ENCODE measurements around the gene DDX46. TPM values are rescaled to one million over a fixed set of nuclear protein-coding genes. Genes with fewer than 3 reads are reported as not detected.
A peak's percentile ranks its signal among the peaks of the same experiment; 100 is the strongest.
"Not testable (repeated sequence)": the region's sequence is repeated elsewhere in the genome, so short reads cannot be mapped to it uniquely, and the experiment has no call there.

DDX46 gene
- total RNA-seq: 10 to 100 TPM; 69.6 to 72.8 TPM

- ChIA-PET POLR2A (interaction anchor here (0.5 to 4.0 kb wide), 10 partner anchors 16 to 234 kb away, joined by 3 to 47 read pairs (median 4); partner anchors contain the start of genes C5orf24, CAMLG and PCBD2), CTCF (interaction anchor here (1.2 to 5.6 kb wide), 9 partner anchors 8 to 146 kb away, joined by 3 to 83 read pairs (median 4); partner anchors contain the start of genes C5orf24, CAMLG and PCBD2)
- Mint-ChIP-seq H3K9me3 (ENCODE audit: insufficient read depth) (no peaks in the 10 kb centered on the region), H3K27me3 (ENCODE audit: low read depth) (no peaks in the 10 kb centered on the region), H3K27ac (peak within 1 kb of the TSS; percentile 97), H3K36me3 (ENCODE audit: low read depth) (peaks cover 8% of the 10 kb centered on the region), H3K4me1 (ENCODE audit: low read depth) (peaks cover 31% of the 10 kb centered on the region), H3K4me3 (peak within 1 kb of the TSS; percentile 99)
- ATAC-seq (peak; percentile 98), DNase-seq (peak; percentile 97)
Measured at GRCh38 chr5:134758504-134759341, at the start of gene DDX46. TSS of gene DDX46 (plus strand) at chr5:134758779. CDS start at chr5:134758939, 160 bp downstream.

- no peak for DNase-seq
- no peak overlapping the region for H3K27ac Mint-ChIP-seq
- CTCF ChIA-PET: interaction anchor here (1.5 kb wide), 1 partner anchor 127 kb away, joined by 3 read pairs; no protein-coding TSS in a partner anchor
- no peak for ATAC-seq
- no peaks in the 10 kb centered on the region for H3K9me3 Mint-ChIP-seq (ENCODE audit: insufficient read depth)
- no peak overlapping the region for H3K4me3 Mint-ChIP-seq
- peaks cover 46% of the 10 kb centered on the region for H3K36me3 Mint-ChIP-seq (ENCODE audit: low read depth)
- no peaks in the 10 kb centered on the region for H3K27me3 Mint-ChIP-seq (ENCODE audit: low read depth)
- no peaks in the 10 kb centered on the region for H3K4me1 Mint-ChIP-seq (ENCODE audit: low read depth)
- POLR2A ChIA-PET: no interaction called here
Measured at GRCh38 chr5:134714120-134714519, 44.5 kb upstream of the DDX46 start.

- H3K4me1 Mint-ChIP-seq (ENCODE audit: low read depth): no peaks in the 10 kb centered on the region
- H3K27ac Mint-ChIP-seq: no peak overlapping the region
- POLR2A ChIA-PET: no interaction called here
- ATAC-seq: no peak
- peaks cover 45% of the 10 kb centered on the region for H3K36me3 Mint-ChIP-seq (ENCODE audit: low read depth)
- no peak for DNase-seq
- H3K4me3 Mint-ChIP-seq: no peak overlapping the region
- no peaks in the 10 kb centered on the region for H3K9me3 Mint-ChIP-seq (ENCODE audit: insufficient read depth)
- H3K27me3 Mint-ChIP-seq (ENCODE audit: low read depth): no peaks in the 10 kb centered on the region
- CTCF ChIA-PET: interaction anchor here (1.5 kb wide), 1 partner anchor 127 kb away, joined by 3 read pairs; no protein-coding TSS in a partner anchor
Measured at GRCh38 chr5:134714541-134714940, 44.0 kb upstream of the DDX46 start.

GRCh38 chr5:134715466-134715865 is 43.1 kb upstream of the DDX46 start:
- H3K27me3 Mint-ChIP-seq (ENCODE audit: low read depth); H3K27ac Mint-ChIP-seq; H3K4me3 Mint-ChIP-seq; CTCF ChIA-PET; POLR2A ChIA-PET; H3K9me3 Mint-ChIP-seq (ENCODE audit: insufficient read depth); DNase-seq; ATAC-seq; H3K4me1 Mint-ChIP-seq (ENCODE audit: low read depth): not testable (repeated sequence)
- H3K36me3 Mint-ChIP-seq (ENCODE audit: low read depth): peaks cover 43% of the 10 kb centered on the region

GRCh38 chr5:134724872-134725271 is 33.7 kb upstream of the DDX46 start:
- POLR2A ChIA-PET: no interaction called here
- Mint-ChIP-seq H3K9me3 (ENCODE audit: insufficient read depth) (no peaks in the 10 kb centered on the region), H3K4me1 (ENCODE audit: low read depth) (no peaks in the 10 kb centered on the region), H3K27ac (no peak overlapping the region), H3K4me3 (no peak overlapping the region), H3K36me3 (ENCODE audit: low read depth) (peaks cover 24% of the 10 kb centered on the region), H3K27me3 (ENCODE audit: low read depth) (no peaks in the 10 kb centered on the region)
- ATAC-seq (no peak), DNase-seq (no peak)
- CTCF ChIA-PET: interaction anchor here (2.3 kb wide), 1 partner anchor 13 kb away, joined by 7 read pairs; the partner anchor contains the start of gene CAMLG

GRCh38 chr5:134732819-134733218 is 25.8 kb upstream of the DDX46 start:
- Mint-ChIP-seq H3K36me3 (ENCODE audit: low read depth) (no peaks in the 10 kb centered on the region), H3K27ac (no peak overlapping the region), H3K4me3 (no peak overlapping the region), H3K27me3 (ENCODE audit: low read depth) (no peaks in the 10 kb centered on the region), H3K9me3 (ENCODE audit: insufficient read depth) (no peaks in the 10 kb centered on the region), H3K4me1 (ENCODE audit: low read depth) (peaks cover 6% of the 10 kb centered on the region)
- DNase-seq: no peak
- ChIA-PET POLR2A (no interaction called here), CTCF (no interaction called here)
- ATAC-seq: no peak

GRCh38 chr5:134735243-134735642 is 23.3 kb upstream of the DDX46 start:
- H3K9me3 Mint-ChIP-seq (ENCODE audit: insufficient read depth): no peaks in the 10 kb centered on the region
- H3K36me3 Mint-ChIP-seq (ENCODE audit: low read depth): no peaks in the 10 kb centered on the region
- CTCF ChIA-PET: interaction anchor here (0.9 to 1.0 kb wide), 2 partner anchors 106 to 170 kb away, joined by 3 read pairs; partner anchors contain the start of gene PCBD2
- H3K27ac Mint-ChIP-seq: no peak overlapping the region
- DNase-seq (no peak), ATAC-seq (no peak)
- H3K4me1 Mint-ChIP-seq (ENCODE audit: low read depth): peaks cover 15% of the 10 kb centered on the region
- H3K4me3 Mint-ChIP-seq: no peak overlapping the region
- POLR2A ChIA-PET: interaction anchor here (0.8 to 1.3 kb wide), 3 partner anchors 11 to 169 kb away, joined by 4 to 7 read pairs (median 4); partner anchors contain the start of genes DDX46 and PCBD2
- H3K27me3 Mint-ChIP-seq (ENCODE audit: low read depth): no peaks in the 10 kb centered on the region

GRCh38 chr5:134736173-134736812 is 22.3 kb upstream of the DDX46 start:
- no peak overlapping the region for H3K27ac Mint-ChIP-seq
- POLR2A ChIA-PET: interaction anchor here (1.1 to 1.3 kb wide), 2 partner anchors 111 to 168 kb away, joined by 3 to 7 read pairs; partner anchors contain the start of gene PCBD2

GRCh38 chr5:134738133-134738962 is 20.2 kb upstream of the DDX46 start, which contains the start of gene CAMLG:
TSS of gene CAMLG (plus strand) at chr5:134738548. CDS start at chr5:134738621, 73 bp downstream.
- H3K36me3 Mint-ChIP-seq (ENCODE audit: low read depth): peaks cover 13% of the 10 kb centered on the region
- POLR2A ChIA-PET: interaction anchor here (0.6 to 4.2 kb wide), 11 partner anchors 11 to 513 kb away, joined by 3 to 47 read pairs (median 3); partner anchors contain the start of genes C5orf24, CDKN2AIPNL, DDX46 and PCBD2

More at GRCh38 chr5:134736173-134736812, 22.3 kb upstream of the DDX46 start:
- peaks cover 25% of the 10 kb centered on the region for H3K4me1 Mint-ChIP-seq (ENCODE audit: low read depth)
- ATAC-seq: no peak
- no peaks in the 10 kb centered on the region for H3K9me3 Mint-ChIP-seq (ENCODE audit: insufficient read depth)
- H3K36me3 Mint-ChIP-seq (ENCODE audit: low read depth): peaks cover 8% of the 10 kb centered on the region
- H3K27me3 Mint-ChIP-seq (ENCODE audit: low read depth): no peaks in the 10 kb centered on the region
- no peak for DNase-seq
- H3K4me3 Mint-ChIP-seq: no peak overlapping the region
- CTCF ChIA-PET: interaction anchor here (0.8 to 1.6 kb wide), 3 partner anchors 23 to 169 kb away, joined by 3 to 6 read pairs (median 3); partner anchors contain the start of gene PCBD2

GRCh38 chr5:134738963-134739661 is 19.5 kb upstream of the DDX46 start:
- POLR2A ChIA-PET: interaction anchor here (0.6 to 4.2 kb wide), 12 partner anchors 10 to 633 kb away, joined by 3 to 47 read pairs (median 4); partner anchors contain the start of genes C5orf24, DDX46, PCBD2 and PPP2CA
- CTCF ChIA-PET: interaction anchor here (0.7 to 5.5 kb wide), 28 partner anchors 9 to 373 kb away, joined by 3 to 83 read pairs (median 3); partner anchors contain the start of genes C5orf24, DDX46, PCBD2 and TXNDC15
- Mint-ChIP-seq H3K4me1 (ENCODE audit: low read depth) (peaks cover 30% of the 10 kb centered on the region), H3K27me3 (ENCODE audit: low read depth) (no peaks in the 10 kb centered on the region), H3K9me3 (ENCODE audit: insufficient read depth) (no peaks in the 10 kb centered on the region), H3K27ac (peak overlapping the region; percentile 93), H3K4me3 (peak overlapping the region; percentile 84), H3K36me3 (ENCODE audit: low read depth) (peaks cover 16% of the 10 kb centered on the region)
- peak; percentile 49 for DNase-seq
- ATAC-seq: peak; percentile 26

More at GRCh38 chr5:134738133-134738962, 20.2 kb upstream of the DDX46 start, which contains the start of gene CAMLG:
- CTCF ChIA-PET: interaction anchor here (0.7 to 5.5 kb wide), 23 partner anchors 9 to 372 kb away, joined by 3 to 83 read pairs (median 3); partner anchors contain the start of genes C5orf24, DDX46, PCBD2 and TXNDC15
- Mint-ChIP-seq H3K9me3 (ENCODE audit: insufficient read depth) (no peaks in the 10 kb centered on the region), H3K4me3 (peak within 1 kb of the TSS; percentile 84), H3K4me1 (ENCODE audit: low read depth) (peaks cover 30% of the 10 kb centered on the region), H3K27me3 (ENCODE audit: low read depth) (no peaks in the 10 kb centered on the region), H3K27ac (peak within 1 kb of the TSS; percentile 93)
- peak; percentile 99 for ATAC-seq
- peak; percentile 98 for DNase-seq
